ENCODE data around the gene NCBP2.

DNA sequence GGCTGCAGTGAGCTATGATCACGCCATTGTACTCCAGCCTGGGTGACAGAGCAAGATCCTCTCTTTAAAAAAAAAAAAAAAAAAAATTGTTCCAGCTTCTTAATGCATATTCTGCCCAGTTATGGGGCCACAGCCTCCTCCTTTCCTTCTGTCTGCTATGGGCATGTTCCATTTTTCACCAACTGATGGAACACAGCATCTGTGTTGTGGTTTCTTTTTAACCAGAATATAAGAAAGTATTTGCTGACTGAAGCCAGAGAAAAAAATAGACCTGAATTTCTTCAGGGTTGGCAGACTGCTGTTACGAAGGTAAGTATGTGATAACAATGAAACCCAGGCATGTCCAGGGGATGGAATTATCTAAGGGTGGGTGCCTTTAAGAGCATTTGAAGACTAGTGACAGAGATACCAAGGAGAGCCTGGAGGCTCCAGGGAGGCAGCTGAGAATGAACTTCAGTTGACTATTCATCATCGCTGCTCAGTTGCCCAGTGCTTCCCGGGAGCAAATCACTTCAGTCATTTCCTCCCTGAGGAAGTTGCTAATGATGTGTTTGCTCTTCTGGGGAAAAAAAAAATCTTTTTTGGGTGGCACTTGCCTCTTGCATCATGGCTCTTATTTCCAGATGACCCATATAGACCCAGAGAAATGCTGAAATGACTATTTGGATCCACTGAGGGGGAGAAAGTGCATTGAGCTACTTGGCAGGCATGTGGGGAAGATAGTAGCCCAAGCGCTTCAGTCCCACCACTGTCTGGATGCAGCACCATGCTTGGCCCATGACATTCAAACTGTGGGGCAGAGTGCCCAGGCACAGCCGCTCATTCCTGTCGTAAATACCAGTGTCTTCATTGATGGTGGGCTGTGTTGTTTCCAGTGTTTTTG lies 14.5 kb downstream of the NCBP2 start:
- TF ChIP-seq, protein P1, sequence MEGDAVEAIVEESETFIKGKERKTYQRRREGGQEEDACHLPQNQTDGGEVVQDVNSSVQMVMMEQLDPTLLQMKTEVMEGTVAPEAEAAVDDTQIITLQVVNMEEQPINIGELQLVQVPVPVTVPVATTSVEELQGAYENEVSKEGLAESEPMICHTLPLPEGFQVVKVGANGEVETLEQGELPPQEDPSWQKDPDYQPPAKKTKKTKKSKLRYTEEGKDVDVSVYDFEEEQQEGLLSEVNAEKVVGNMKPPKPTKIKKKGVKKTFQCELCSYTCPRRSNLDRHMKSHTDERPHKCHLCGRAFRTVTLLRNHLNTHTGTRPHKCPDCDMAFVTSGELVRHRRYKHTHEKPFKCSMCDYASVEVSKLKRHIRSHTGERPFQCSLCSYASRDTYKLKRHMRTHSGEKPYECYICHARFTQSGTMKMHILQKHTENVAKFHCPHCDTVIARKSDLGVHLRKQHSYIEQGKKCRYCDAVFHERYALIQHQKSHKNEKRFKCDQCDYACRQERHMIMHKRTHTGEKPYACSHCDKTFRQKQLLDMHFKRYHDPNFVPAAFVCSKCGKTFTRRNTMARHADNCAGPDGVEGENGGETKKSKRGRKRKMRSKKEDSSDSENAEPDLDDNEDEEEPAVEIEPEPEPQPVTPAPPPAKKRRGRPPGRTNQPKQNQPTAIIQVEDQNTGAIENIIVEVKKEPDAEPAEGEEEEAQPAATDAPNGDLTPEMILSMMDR (IDR thresholded peaks at IDR 0.05), result no peak
- TF ChIP-seq POLR2A (IDR thresholded peaks at IDR 0.05), result no peak

Data from vagina (tissue), 2 donors.